GM23338 (cell line): ENCODE measurements around the gene NLGN4X. TPM values are rescaled to one million over a fixed set of nuclear protein-coding genes. Genes with fewer than 3 reads are reported as not detected.

Experiments
- ATAC-seq: fragments of 200-7000 bp; cut with Tn5 transposase; 3 replicates; pipeline ENCODE4 v1.9.1; 2020
- DNase-seq: peaks from one replicate; pipeline ENCODE4 v3.0.0-alpha.2; 2015; ENCODE audit warnings: low spot score
- H2AFZ ChIP-seq: fragments of 200-600 bp; sonication (generic); 2 replicates; pipeline ENCODE4 v1.8.0; 2016; ENCODE audit warnings: antibody characterized with exemption, mild to moderate bottlenecking, moderate library complexity
- H3F3A ChIP-seq: fragments of 200-600 bp; sonication (generic); replicated peaks from 2 replicates; pipeline ENCODE4 v1.8.0; 2017; ENCODE audit warnings: antibody characterized with exemption, mixed run types, low read depth
- H3K27ac ChIP-seq: fragments of 200-600 bp; sonication (generic); 2 replicates; pipeline ENCODE4 v1.6.1; 2016; ENCODE audit warnings: low read depth
- H3K27me3 ChIP-seq: fragments of 200-600 bp; sonication (generic); 2 replicates; pipeline ENCODE4 v1.8.0; 2016; ENCODE audit warnings: mild to moderate bottlenecking, mixed run types, moderate library complexity; ENCODE audit not compliant: insufficient read depth
- H3K36me3 ChIP-seq: fragments of 200-600 bp; sonication (generic); 2 replicates; pipeline ENCODE4 v1.8.0; 2016; ENCODE audit warnings: mild to moderate bottlenecking; ENCODE audit not compliant: insufficient read depth
- H3K4me1 ChIP-seq: fragments of 200-600 bp; sonication (generic); 2 replicates; pipeline ENCODE4 v1.8.0; 2016; ENCODE audit warnings: mild to moderate bottlenecking, moderate library complexity; ENCODE audit not compliant: insufficient read depth
- H3K4me2 ChIP-seq: fragments of 200-600 bp; sonication (generic); 2 replicates; pipeline ENCODE4 v1.7.1; 2017; ENCODE audit warnings: mixed run types
- H3K4me3 ChIP-seq: fragments of 200-600 bp; sonication (generic); 2 replicates; pipeline ENCODE4 v1.6.1; 2016; ENCODE audit warnings: mixed run types
- H3K79me2 ChIP-seq: fragments of 200-600 bp; sonication (generic); replicated peaks from 2 replicates; pipeline ENCODE4 v1.8.0; 2017; ENCODE audit warnings: mild to moderate bottlenecking; ENCODE audit not compliant: insufficient read depth
- H3K9me2 ChIP-seq: fragments of 200-600 bp; sonication (generic); 2 replicates; pipeline ENCODE4 v1.8.0; 2017; ENCODE audit not compliant: insufficient read depth
- H4K20me1 ChIP-seq: fragments of 200-600 bp; sonication (generic); replicated peaks from 2 replicates; pipeline ENCODE4 v1.8.0; 2017; ENCODE audit warnings: mild to moderate bottlenecking; ENCODE audit not compliant: insufficient read depth
- H3K27ac Mint-ChIP-seq: 2 replicates; pipeline ENCODE4 v1.8.0; 2020; ENCODE audit warnings: inconsistent platforms, mild to moderate bottlenecking, moderate library complexity, mixed read lengths
- H3K27me3 Mint-ChIP-seq: 3 replicates; pipeline ENCODE4 v1.8.0; 2022; ENCODE audit warnings: low read depth, mild to moderate bottlenecking, moderate library complexity, mixed read lengths, inconsistent platforms; ENCODE audit not compliant: insufficient read depth, poor library complexity
- H3K36me3 Mint-ChIP-seq: 3 replicates; pipeline ENCODE4 v1.8.0; 2021; ENCODE audit warnings: low read depth, mild to moderate bottlenecking, inconsistent platforms, moderate library complexity, mixed read lengths
- H3K4me1 Mint-ChIP-seq: 3 replicates; pipeline ENCODE4 v1.8.0; 2020; ENCODE audit warnings: mild to moderate bottlenecking, inconsistent platforms, mixed read lengths
- H3K4me3 Mint-ChIP-seq: 3 replicates; pipeline ENCODE4 v1.8.0; 2021; ENCODE audit warnings: moderate library complexity, mild to moderate bottlenecking, inconsistent platforms, mixed read lengths
- H3K9me3 Mint-ChIP-seq: 3 replicates; pipeline ENCODE4 v1.8.0; 2020; ENCODE audit warnings: moderate library complexity, mild to moderate bottlenecking, inconsistent platforms, mixed read lengths
- CREB1 ChIP-seq: fragments of 250-450 bp; sonication (Bioruptor Pico); IDR thresholded peaks from 2 replicates; pipeline ENCODE4 v1.5.0; 2020; ENCODE audit warnings: low read depth, mild to moderate bottlenecking, moderate library complexity
- ETS1 ChIP-seq: IDR thresholded peaks from 2 replicates; pipeline ENCODE4 v1.6.1; 2016; ENCODE audit warnings: antibody characterized with exemption
- EZH2 ChIP-seq: fragments of 200-600 bp; sonication (generic); IDR thresholded peaks from one replicate; pipeline ENCODE4 v1.8.0; 2017; ENCODE audit warnings: antibody characterized with exemption, mild to moderate bottlenecking, low read depth; ENCODE audit not compliant: unreplicated experiment
- EZH2phosphoT487 ChIP-seq: fragments of 200-600 bp; sonication (generic); IDR thresholded peaks from one replicate; pipeline ENCODE4 v1.8.1; 2018; ENCODE audit warnings: antibody characterized with exemption; ENCODE audit not compliant: unreplicated experiment
- JUNB ChIP-seq: IDR thresholded peaks from one replicate; pipeline ENCODE4 v1.6.1; 2016; ENCODE audit warnings: antibody characterized with exemption; ENCODE audit not compliant: unreplicated experiment
- NANOG ChIP-seq: IDR thresholded peaks from 2 replicates; pipeline ENCODE4 v1.6.1; 2016; ENCODE audit warnings: antibody characterized with exemption, borderline replicate concordance
- POLR2AphosphoS5 ChIP-seq: IDR thresholded peaks from 2 replicates; pipeline ENCODE4 v1.6.1; 2016; ENCODE audit warnings: antibody characterized with exemption, low read depth
- REST ChIP-seq: IDR thresholded peaks from one replicate; pipeline ENCODE4 v1.6.1; 2018; ENCODE audit warnings: antibody characterized with exemption; ENCODE audit not compliant: unreplicated experiment
- STAT1 ChIP-seq: IDR thresholded peaks from one replicate; pipeline ENCODE4 v1.6.1; 2016; ENCODE audit warnings: antibody characterized with exemption; ENCODE audit not compliant: unreplicated experiment
- ZNF114 ChIP-seq: fragments of 250-450 bp; sonication (Bioruptor Pico); IDR thresholded peaks from 2 replicates; pipeline ENCODE4 v1.5.0; 2020; ENCODE audit warnings: mild to moderate bottlenecking, moderate library complexity
- ZNF331 ChIP-seq: fragments of 250-450 bp; sonication (Bioruptor Pico); IDR thresholded peaks from 2 replicates; pipeline ENCODE4 v1.5.0; 2020; ENCODE audit warnings: low read depth, mild to moderate bottlenecking, moderate library complexity
- ZNF462 ChIP-seq: fragments of 250-450 bp; sonication (Bioruptor Pico); IDR thresholded peaks from 2 replicates; pipeline ENCODE4 v1.5.0; 2020; ENCODE audit warnings: mild to moderate bottlenecking, moderate library complexity
- polyA plus RNA-seq: library from polyadenylated mRNA; unstranded; fragments of >200 nt; fragmentation: Nextera tagmentation; extraction: Ambion mirVana; gene quantifications from 2 replicates; pipeline ENCODE4 v1.2.1, GENCODE V29; 2016
- total RNA-seq: library from RNA; depleted of rRNA; stranded (reverse); fragments of >200 nt; shearing (Covaris generic); gene quantifications from 2 replicates; pipeline ENCODE4 v1.2.3, GENCODE V29; 2014

NLGN4X gene
- total and polyA plus RNA-seq, 2 experiments from 2014 or later, result 36.0 to 86.5 TPM

GRCh38 chrX:6225288-6225910, 3.3 kb downstream of the NLGN4X start (continued):
- TF ChIP-seq NANOG (no peak), ETS1 (no peak), STAT1 (no peak), EZH2phosphoT487 (no peak), JUNB (no peak), ZNF114 (CRISPR knock-in tag) (no peak), EZH2 (no peak), REST (no peak), ZNF331 (CRISPR knock-in tag) (no peak), POLR2AphosphoS5 (no peak)

- H3K27me3 Mint-ChIP-seq, result peaks cover 6% of the 10 kb centered on the region
- Histone ChIP-seq H3K79me2 (peaks cover 96% of the 10 kb centered on the region), H3K4me3 (peak overlapping the region; percentile 81; the same call in 1 of the 2 replicates), H3K4me2 (peak overlapping the region; percentile 75), H3K9me2 (no peaks in the 10 kb centered on the region), H3K27ac (0 out of 2 replicates have a peak overlapping the region, but pooled peaks have one; percentile 39), H4K20me1 (peaks cover 9% of the 10 kb centered on the region), H3K36me3 (no peaks in the 10 kb centered on the region), H3F3A (no peaks in the 10 kb centered on the region), H3K4me1 (peaks cover 28% of the 10 kb centered on the region), H2AFZ (no peak overlapping the region), H3K27me3 (no peaks in the 10 kb centered on the region)
- H3K9me3 Mint-ChIP-seq, result no peaks in the 10 kb centered on the region; the same call in 2 of the 3 replicates
- peaks cover 35% of the 10 kb centered on the region for H3K4me1 Mint-ChIP-seq
- DNase-seq (no peak), ATAC-seq (no peak)
- H3K27ac Mint-ChIP-seq, result no peak overlapping the region
- peak overlapping the region; percentile 92 for H3K4me3 Mint-ChIP-seq
- H3K36me3 Mint-ChIP-seq, result peaks cover 9% of the 10 kb centered on the region
- no peak for TF ChIP-seq ZNF114 (CRISPR knock-in tag)
- TF ChIP-seq JUNB, result no peak
- no peak for TF ChIP-seq POLR2AphosphoS5
- TF ChIP-seq CREB1 (CRISPR knock-in tag), result no peak
- TF ChIP-seq EZH2phosphoT487, result no peak
- no peak for TF ChIP-seq ZNF462 (CRISPR knock-in tag)
- no peak for TF ChIP-seq EZH2
- TF ChIP-seq NANOG, result no peak
- no peak for TF ChIP-seq ZNF331 (CRISPR knock-in tag)
- no peak for TF ChIP-seq STAT1
Measured at GRCh38 chrX:6223516-6223915, 5.2 kb downstream of the NLGN4X start.
